Keratinocyte (primary cell): ENCODE results near the gene CPNE1.

Experiments
- CTCF ChIP-seq, 3 experiments: IDR thresholded peaks in 1 of 3; conservative IDR thresholded peaks in 1 of 3; optimal IDR thresholded peaks in 1 of 3; 2 replicates in 2 of 3; 3 replicates in 1 of 3; pipeline versions ENCODE3 to v1.5.1; 2011; ENCODE audit warnings: low read length in 3 of 3, mild to moderate bottlenecking in 3 of 3, moderate library complexity in 2 of 3, control low read depth in 1 of 3, inconsistent platforms in 1 of 3; ENCODE audit not compliant: insufficient read depth in 2 of 3; ENCODE audit errors: extremely low read depth in 1 of 3
- EZH2 ChIP-seq: IDR thresholded peaks from one replicate; pipeline ENCODE4 v1.6.1; 2012; ENCODE audit warnings: inconsistent platforms, mild to moderate bottlenecking, low read length, moderate library complexity

GRCh38 chr20:35630636-35631035, 34.1 kb downstream of the CPNE1 start:
- TF ChIP-seq CTCF (optimal IDR thresholded peaks at IDR 0.05 in 1 of 3, IDR thresholded peaks at IDR 0.05 in 1 of 3, conservative IDR thresholded peaks at IDR 0.05 in 1 of 3; ENCODE audit: extremely low read depth in 1 of 3, insufficient read depth in 2 of 3, low read length in 3 of 3) (no peak), EZH2 (no peak)
